NCI-H2196 treated with DMSO at 0.1 percent for 48 hours (cell line): Measurements from ENCODE around the gene IRF4.

ENCODE experiments used
- DNase-seq: peaks from one replicate; lab custom pipeline; 2025; ENCODE audit not compliant: unreplicated experiment; lab: John Stamatoyannopoulos, UW

The IRF4 gene

GRCh38 chr6:391559-392440 lies at the start of gene IRF4:
Gene IRF4 (plus strand): TSS chr6:391752. CDS start chr6:393153, 1,401 bp downstream.
- no peak for DNase-seq

GRCh38 chr6:341914-342831 lies 49.4 kb upstream of the IRF4 start:
- no peak for DNase-seq

- no peak for DNase-seq
Observed at GRCh38 chr6:342832-343179, 48.7 kb upstream of the IRF4 start.

- no peak for DNase-seq
Observed at GRCh38 chr6:343226-343935, 48.2 kb upstream of the IRF4 start.

GRCh38 chr6:343960-344815 lies 47.4 kb upstream of the IRF4 start:
- no peak for DNase-seq

- no peak for DNase-seq
Observed at GRCh38 chr6:344816-345340, 46.7 kb upstream of the IRF4 start.

GRCh38 chr6:345747-346385 lies 45.7 kb upstream of the IRF4 start:
- DNase-seq: no peak

- DNase-seq: no peak
Observed at GRCh38 chr6:346386-347030, 45.0 kb upstream of the IRF4 start.

GRCh38 chr6:347232-347631 lies 44.3 kb upstream of the IRF4 start:
- no peak for DNase-seq

GRCh38 chr6:347951-348859 lies 43.3 kb upstream of the IRF4 start:
- no peak for DNase-seq

GRCh38 chr6:348860-349396 lies 42.6 kb upstream of the IRF4 start:
- no peak for DNase-seq

GRCh38 chr6:349491-349921 lies 42.0 kb upstream of the IRF4 start:
- no peak for DNase-seq

GRCh38 chr6:350371-350770 lies 41.2 kb upstream of the IRF4 start:
- DNase-seq: no peak

GRCh38 chr6:351011-351866 lies 40.3 kb upstream of the IRF4 start:
- no peak for DNase-seq

GRCh38 chr6:351867-352289 lies 39.7 kb upstream of the IRF4 start:
- DNase-seq: no peak

- no peak for DNase-seq
Observed at GRCh38 chr6:352474-352873, 39.1 kb upstream of the IRF4 start.

GRCh38 chr6:352896-353470 lies 38.6 kb upstream of the IRF4 start:
- no peak for DNase-seq
